GM19351 (cell line): Measurements from ENCODE around the gene COL10A1.
"Not testable (repeated sequence)": the region's sequence is repeated elsewhere in the genome, so short reads cannot be mapped to it uniquely, and the experiment has no call there.

Experiments
- ATAC-seq: cut with Tn5 transposase; IDR thresholded peaks from one replicate; pipeline ENCODE4 v1.9.1; 2021; ENCODE audit warnings: mild to moderate bottlenecking, moderate library complexity; ENCODE audit not compliant: unreplicated experiment

COL10A1 gene

GRCh38 chr6:116127771-116128493 is 2.0 kb upstream of the COL10A1 start:
- ATAC-seq, result no peak

- ATAC-seq, result no peak
Observed at GRCh38 chr6:116120430-116120829, 5.5 kb downstream of the COL10A1 start.

DNA sequence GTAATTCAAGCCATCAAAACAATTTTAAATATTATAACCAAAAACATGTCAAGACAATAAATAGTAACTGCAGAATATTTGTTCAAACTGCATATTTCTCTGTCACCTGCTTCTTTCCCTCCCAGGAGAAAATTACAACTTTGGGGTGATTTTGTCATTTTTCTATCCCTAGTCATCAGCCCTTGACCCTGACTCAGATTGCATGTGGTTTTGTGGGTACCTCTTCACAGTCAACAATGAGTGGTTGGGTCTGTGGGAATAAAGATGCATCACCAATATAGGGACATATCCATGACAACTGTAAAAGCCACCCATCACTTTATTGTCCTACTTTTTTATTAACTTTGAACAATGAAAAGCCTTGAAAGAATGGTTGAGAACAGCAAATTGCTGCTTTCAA is 7.3 kb downstream of the COL10A1 start:
- ATAC-seq, result no peak

GRCh38 chr6:116115781-116116180 is 10.2 kb downstream of the COL10A1 start:
- ATAC-seq, result no peak

GRCh38 chr6:116113386-116113785 is 12.5 kb downstream of the COL10A1 start:
- ATAC-seq, result no peak

GRCh38 chr6:116111552-116112528 is 14.1 kb downstream of the COL10A1 start:
- ATAC-seq, result peak; percentile 84

- ATAC-seq, result peak; percentile 41
Observed at GRCh38 chr6:116108836-116109235, 17.1 kb downstream of the COL10A1 start.

GRCh38 chr6:116106146-116106545 is 19.8 kb downstream of the COL10A1 start:
- ATAC-seq, result no peak

GRCh38 chr6:116105247-116105646 is 20.7 kb downstream of the COL10A1 start:
- no peak for ATAC-seq

GRCh38 chr6:116104636-116105035 is 21.3 kb downstream of the COL10A1 start:
- no peak for ATAC-seq

DNA sequence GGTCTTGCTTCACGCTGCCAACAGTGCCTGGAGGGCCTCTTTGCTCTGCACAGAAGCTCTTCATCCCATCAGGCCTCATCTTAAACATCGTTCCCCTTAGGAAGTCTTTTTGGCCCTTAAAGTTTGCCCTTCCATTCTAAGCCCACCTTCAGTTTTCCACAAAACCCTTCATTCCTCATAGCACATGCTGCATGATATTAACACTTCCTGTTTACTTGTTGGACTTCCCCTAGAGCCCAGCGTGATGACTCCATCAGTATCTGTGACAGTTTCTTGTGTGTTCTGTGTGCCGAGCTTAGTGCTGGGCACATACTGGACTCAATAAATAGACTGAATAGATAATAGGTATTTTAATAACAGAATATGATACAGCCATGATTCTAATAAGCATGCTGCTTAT is 23.1 kb downstream of the COL10A1 start:
- no peak for ATAC-seq

GRCh38 chr6:116101790-116102189 is 24.1 kb downstream of the COL10A1 start:
- ATAC-seq, result no peak

DNA sequence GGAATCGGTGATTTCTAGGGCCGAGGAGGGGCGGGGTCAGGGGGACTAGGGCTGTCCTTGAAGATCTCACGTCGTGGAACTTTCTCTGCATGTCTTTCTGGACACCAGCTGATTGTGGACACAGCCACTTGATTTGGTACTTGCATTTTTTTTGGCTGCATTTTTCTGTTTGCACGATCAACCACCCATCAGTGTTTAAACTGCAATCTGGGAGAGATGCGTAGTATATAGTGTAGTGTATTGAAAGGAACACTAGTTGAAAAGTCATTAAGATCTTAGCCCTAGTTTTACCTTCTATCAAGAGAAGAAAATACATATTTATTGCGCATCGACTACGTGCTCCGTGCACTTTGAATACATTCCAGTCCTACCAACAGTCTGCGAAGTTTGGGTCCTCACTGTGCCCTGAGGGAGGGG is 24.6 kb downstream of the COL10A1 start:
- no peak for ATAC-seq

DNA sequence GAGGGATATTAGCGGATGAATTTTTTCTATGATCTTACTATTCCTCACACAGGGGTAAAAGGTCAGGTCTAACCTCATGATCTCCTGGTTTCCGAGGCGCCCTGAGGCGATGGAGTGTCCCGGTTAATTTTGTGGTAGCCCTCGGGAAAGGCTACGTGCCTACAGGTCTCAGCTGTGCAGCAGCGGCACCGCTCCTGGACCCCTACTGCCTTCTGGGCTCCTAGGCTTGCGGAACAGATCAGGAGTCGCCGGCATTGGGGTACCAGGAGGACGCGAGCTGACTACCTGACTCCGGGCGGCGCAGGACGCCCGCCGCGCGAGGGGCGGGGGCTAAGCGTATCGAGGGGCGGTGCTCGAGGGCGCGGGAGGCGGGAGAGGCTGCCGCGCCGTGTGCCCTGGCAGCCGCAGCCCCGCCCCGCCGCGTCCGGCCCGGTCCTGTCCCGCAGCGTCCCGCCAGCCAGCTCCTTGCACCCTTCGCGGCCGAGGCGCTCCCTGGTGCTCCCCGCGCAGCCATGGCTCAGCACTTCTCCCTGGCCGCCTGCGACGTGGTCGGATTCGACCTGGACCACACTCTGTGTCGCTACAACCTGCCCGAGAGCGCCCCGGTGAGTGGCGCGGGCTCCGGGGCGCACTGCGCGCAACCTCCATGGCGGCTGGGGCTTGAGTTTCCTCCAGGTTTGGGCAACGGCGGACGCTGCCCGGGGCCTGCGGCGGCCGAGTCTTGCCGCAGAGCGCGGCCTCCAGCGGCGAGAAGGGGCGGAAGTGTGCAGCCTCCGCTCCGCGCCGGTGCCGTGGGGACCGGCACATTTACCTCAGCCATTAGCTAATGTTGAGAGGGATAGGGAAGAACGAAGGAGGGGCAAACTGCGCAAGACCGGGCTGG is 25.3 kb downstream of the COL10A1 start, which contains the start of gene NT5DC1:
Gene NT5DC1, plus strand, starts transcription at position 435 of the 883 bp plus-strand sequence. Its CDS starts 78 bp downstream, at position 513.
- ATAC-seq, result peak; percentile 78

GRCh38 chr6:116099036-116099435 is 26.9 kb downstream of the COL10A1 start:
- no peak for ATAC-seq

DNA sequence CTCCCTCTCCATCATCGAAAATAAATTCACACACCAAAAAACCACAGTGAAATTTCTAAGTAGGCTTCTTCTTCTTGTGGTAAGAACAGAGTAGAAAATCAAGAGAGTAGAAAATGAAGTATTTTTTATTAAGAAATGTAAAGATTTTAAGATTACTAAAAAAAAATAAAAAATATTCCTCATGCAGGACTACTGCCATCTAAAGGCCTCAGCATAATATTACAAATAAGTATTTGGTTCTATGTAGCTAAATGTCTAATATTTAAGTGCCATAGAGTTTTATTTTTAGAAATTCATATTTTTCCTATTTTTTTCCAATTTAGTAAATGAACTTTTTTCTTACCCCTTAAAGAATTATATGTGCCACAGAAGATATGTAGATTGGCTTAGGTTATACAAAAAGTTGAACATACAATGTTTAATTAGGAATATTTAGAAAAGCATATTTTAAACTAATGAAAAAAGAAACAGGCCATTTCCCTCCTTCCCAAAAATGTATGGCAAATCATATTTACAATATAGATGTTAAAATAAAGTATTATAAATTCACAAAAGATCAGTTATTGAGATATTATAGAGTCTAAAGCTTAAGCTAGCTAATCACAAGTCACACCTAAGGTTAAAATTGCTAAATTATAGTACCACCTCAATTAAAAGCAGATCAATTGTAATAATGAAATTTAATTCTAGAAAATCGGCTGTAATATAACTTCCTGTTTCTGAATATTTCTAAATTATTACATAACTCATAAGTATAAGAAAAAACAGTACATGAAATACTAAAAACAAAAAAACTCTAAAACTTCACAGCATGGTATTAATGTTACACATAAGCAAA is 28.7 kb downstream of the COL10A1 start:
- ATAC-seq, result no peak

GRCh38 chr6:116096048-116096759 is 29.7 kb downstream of the COL10A1 start:
- not testable (repeated sequence) for ATAC-seq

- no peak for ATAC-seq
Observed at GRCh38 chr6:116094041-116094440, 31.9 kb downstream of the COL10A1 start.

DNA sequence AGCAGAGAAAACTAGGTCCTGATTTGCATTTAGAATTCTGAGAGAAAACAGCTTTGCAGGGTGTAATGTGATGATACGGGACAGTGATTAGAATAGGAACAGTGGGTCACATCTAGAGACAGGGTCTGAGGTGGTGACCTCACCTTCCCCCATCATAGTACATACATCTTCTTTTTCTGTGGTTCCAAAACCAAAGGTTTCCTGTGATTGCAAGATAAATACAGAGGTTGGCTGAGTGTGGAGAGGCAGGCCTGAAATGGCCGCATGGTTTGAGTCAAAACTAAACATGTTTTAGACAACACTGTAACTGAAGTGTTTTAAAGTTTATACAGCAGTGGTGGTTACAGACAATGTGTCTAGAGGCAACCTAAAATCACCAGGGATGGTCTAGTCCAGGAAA is 35.7 kb downstream of the COL10A1 start:
- ATAC-seq, result peak; percentile 62
